ENCODE measurements around the gene ELP4.

The ELP4 gene

DNA sequence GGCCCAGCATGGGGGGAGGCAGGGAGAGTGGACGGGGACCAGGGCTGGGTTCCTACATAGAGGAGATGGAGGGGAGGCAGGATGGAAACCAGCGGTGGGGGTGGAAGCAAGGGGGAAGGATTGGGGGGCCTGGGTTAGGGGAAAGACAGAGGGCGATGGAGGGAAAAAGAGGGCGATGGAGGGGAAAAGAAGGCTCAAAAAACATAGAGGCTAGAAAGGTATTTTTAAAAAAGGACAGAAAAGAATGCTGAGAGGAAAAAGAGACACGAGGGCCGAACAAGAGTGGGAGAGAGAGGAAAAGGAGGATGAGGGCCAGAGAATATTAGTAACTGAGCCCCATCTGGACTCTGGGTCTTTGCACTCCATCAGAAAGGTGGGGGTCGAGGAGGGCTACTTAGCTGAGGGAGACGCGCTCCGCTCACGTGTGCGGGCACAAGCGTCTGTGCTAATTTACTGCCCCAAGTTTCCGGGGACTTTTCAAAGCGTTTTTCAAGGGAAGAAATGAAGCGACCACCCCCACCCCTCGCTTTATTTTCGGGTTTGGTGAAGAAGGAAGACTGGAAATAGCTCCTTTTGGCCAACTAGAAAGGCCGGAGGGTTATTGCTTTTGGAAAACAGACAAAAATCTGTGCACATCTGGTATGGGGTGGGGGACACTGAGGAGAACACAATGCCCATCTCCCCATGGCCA is 287.1 kb downstream of the ELP4 start:
- TF ChIP-seq ZNF248 (tag by site-specific recombination; IDR thresholded peaks at IDR 0.05) = no peak
- no peak for TF ChIP-seq ZIC2 (tag by site-specific recombination; IDR thresholded peaks at IDR 0.05)
- TF ChIP-seq ZNF2 (tag by site-specific recombination; IDR thresholded peaks at IDR 0.05) = no peak
- ChIA-PET CTCF (interaction anchor here (0.5 kb wide), 1 partner anchor 89 kb away, joined by 3 read pairs; no protein-coding TSS in a partner anchor), POLR2A (interaction anchor here (0.6 kb wide), 1 partner anchor 11 kb away, joined by 5 read pairs; no protein-coding TSS in a partner anchor)
- Histone ChIP-seq H3K36me3 (ENCODE audit: control insufficient read depth in 2 of 2, insufficient read depth in 1 of 2, low read length in 2 of 2) (peaks cover 9 to 87% of the 10 kb centered on the region in 2 experiments), H3K4me3 (ENCODE audit: low read depth, low read length) (no peak overlapping the region), H3K9me3 (ENCODE audit: control insufficient read depth, insufficient read depth, low read depth, low read length) (no peaks in the 10 kb centered on the region), H3K27ac (ENCODE audit: extremely low read depth, low read depth, low read length) (no peak overlapping the region), H3K4me1 (ENCODE audit: control insufficient read depth, insufficient read depth, low read length) (no peaks in the 10 kb centered on the region)

DNA sequence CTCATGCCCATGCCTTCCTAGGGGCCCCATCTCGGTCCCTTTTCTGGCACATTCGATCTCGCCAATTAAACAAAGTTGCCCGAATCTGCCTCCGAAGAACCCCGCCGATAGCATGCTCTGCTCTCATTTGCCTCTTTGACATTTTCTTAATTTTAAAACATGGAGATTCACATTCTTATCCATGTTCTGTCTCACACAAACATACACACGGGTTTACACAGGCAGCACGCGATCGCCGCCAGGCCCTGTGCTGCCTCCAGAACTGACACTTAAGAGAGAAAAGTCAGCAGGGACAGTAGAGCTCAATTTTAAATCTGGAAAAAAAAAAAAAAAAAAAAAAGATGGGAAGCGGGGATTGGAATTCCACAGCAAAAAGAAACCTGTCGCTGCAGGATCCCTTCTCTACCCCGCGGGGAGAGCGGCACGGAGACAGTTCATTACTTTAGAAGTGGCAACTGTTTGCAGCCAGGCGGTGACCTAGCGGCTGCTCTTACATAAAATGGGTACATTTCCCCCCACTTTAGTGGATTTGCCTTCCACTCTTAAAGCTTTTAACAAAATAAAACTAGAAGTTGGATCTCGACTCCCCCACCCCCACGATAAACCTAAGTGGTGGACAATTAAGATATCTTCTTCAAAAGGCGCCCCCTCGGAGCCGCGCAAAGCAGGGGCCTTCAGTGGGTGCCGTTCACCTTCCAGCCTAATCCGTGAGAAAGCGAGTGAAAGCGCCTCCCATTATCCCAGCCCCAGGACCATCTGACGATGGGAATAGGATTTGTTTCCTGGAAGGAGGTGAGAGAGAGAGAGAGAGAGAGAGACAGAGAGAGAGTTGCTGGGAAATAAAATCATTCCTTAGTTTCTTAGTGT is 287.9 kb downstream of the ELP4 start:
- CTCF ChIA-PET = no interaction called here
- no peak overlapping the region for H3K4me3 ChIP-seq (ENCODE audit: low read depth, low read length)

DNA sequence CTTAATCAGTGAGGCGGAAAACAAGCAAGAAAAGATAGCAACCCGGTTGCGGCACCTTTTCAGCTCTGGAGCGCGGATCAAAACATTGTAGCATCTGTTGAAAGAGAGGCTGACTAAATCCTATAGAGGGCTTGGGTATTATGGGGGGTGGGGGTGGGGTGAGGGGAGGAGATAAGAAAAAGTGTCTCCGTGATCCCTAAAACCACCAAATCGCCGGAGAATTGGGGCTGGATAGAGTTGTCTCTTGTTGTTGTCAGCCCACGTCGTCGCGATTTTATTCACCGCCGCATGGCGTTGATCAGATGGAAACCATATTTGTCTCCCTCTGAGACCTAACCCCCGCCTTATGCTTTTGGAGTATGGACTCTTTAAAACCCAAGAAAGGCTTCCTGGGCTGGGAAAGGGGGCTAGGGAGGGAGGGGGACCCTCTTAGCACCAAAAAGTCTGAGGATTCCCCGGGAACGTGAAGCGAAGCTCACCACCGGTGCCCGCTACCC is 288.5 kb downstream of the ELP4 start:
- H3K36me3 ChIP-seq (ENCODE audit: control insufficient read depth in 2 of 2, insufficient read depth in 1 of 2, low read length in 2 of 2) = peaks cover 9 to 79% of the 10 kb centered on the region in 2 experiments
- H3K9me3 ChIP-seq (ENCODE audit: control insufficient read depth, insufficient read depth, low read depth, low read length) = no peaks in the 10 kb centered on the region
- no peaks in the 10 kb centered on the region for H3K4me1 ChIP-seq (ENCODE audit: control insufficient read depth, insufficient read depth, low read length)
- no peak overlapping the region for H3K27ac ChIP-seq (ENCODE audit: extremely low read depth, low read depth, low read length)
- CTCF ChIA-PET = interaction anchor here (0.6 to 1.4 kb wide), 2 partner anchors 10 to 306 kb away, joined by 3 read pairs; no protein-coding TSS in a partner anchor
- no peak overlapping the region for H3K4me3 ChIP-seq (ENCODE audit: low read depth, low read length)
- no peak for TF ChIP-seq ZNF23 (tag by site-specific recombination; IDR thresholded peaks at IDR 0.05; ENCODE audit: borderline replicate concordance)
- TF ChIP-seq ZNF24 (tag by site-specific recombination; IDR thresholded peaks at IDR 0.05) = no peak
- TF ChIP-seq, protein P1, sequence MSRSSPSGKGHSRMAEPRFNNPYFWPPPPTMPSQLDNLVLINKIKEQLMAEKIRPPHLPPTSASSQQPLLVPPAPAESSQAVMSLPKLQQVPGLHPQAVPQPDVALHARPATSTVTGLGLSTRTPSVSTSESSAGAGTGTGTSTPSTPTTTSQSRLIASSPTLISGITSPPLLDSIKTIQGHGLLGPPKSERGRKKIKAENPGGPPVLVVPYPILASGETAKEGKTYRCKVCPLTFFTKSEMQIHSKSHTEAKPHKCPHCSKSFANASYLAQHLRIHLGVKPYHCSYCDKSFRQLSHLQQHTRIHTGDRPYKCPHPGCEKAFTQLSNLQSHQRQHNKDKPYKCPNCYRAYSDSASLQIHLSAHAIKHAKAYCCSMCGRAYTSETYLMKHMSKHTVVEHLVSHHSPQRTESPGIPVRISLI (tag by site-specific recombination; IDR thresholded peaks at IDR 0.05) = no peak
- TF ChIP-seq ZNF138 (tag by site-specific recombination; IDR thresholded peaks at IDR 0.05; ENCODE audit: borderline replicate concordance) = no peak
- TF ChIP-seq, protein P2, sequence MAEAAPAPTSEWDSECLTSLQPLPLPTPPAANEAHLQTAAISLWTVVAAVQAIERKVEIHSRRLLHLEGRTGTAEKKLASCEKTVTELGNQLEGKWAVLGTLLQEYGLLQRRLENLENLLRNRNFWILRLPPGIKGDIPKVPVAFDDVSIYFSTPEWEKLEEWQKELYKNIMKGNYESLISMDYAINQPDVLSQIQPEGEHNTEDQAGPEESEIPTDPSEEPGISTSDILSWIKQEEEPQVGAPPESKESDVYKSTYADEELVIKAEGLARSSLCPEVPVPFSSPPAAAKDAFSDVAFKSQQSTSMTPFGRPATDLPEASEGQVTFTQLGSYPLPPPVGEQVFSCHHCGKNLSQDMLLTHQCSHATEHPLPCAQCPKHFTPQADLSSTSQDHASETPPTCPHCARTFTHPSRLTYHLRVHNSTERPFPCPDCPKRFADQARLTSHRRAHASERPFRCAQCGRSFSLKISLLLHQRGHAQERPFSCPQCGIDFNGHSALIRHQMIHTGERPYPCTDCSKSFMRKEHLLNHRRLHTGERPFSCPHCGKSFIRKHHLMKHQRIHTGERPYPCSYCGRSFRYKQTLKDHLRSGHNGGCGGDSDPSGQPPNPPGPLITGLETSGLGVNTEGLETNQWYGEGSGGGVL (tag by site-specific recombination; IDR thresholded peaks at IDR 0.05) = no peak
- no peak for TF ChIP-seq ZNF274 (IDR thresholded peaks at IDR 0.05; ENCODE audit: low read length)
- no peak for TF ChIP-seq ZNF274 (tag by site-specific recombination; IDR thresholded peaks at IDR 0.05; ENCODE audit: borderline replicate concordance)
- TF ChIP-seq, protein P3, sequence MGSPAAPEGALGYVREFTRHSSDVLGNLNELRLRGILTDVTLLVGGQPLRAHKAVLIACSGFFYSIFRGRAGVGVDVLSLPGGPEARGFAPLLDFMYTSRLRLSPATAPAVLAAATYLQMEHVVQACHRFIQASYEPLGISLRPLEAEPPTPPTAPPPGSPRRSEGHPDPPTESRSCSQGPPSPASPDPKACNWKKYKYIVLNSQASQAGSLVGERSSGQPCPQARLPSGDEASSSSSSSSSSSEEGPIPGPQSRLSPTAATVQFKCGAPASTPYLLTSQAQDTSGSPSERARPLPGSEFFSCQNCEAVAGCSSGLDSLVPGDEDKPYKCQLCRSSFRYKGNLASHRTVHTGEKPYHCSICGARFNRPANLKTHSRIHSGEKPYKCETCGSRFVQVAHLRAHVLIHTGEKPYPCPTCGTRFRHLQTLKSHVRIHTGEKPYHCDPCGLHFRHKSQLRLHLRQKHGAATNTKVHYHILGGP (tag by site-specific recombination; IDR thresholded peaks at IDR 0.05) = no peak
- no peak for TF ChIP-seq KLF1 (tag by site-specific recombination; IDR thresholded peaks at IDR 0.05)
- TF ChIP-seq, protein P4, sequence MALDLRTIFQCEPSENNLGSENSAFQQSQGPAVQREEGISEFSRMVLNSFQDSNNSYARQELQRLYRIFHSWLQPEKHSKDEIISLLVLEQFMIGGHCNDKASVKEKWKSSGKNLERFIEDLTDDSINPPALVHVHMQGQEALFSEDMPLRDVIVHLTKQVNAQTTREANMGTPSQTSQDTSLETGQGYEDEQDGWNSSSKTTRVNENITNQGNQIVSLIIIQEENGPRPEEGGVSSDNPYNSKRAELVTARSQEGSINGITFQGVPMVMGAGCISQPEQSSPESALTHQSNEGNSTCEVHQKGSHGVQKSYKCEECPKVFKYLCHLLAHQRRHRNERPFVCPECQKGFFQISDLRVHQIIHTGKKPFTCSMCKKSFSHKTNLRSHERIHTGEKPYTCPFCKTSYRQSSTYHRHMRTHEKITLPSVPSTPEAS (tag by site-specific recombination; IDR thresholded peaks at IDR 0.05) = no peak
- POLR2A ChIA-PET = no interaction called here

More for the DNA sequence above, 287.9 kb downstream of the ELP4 start:
- POLR2A ChIA-PET = interaction anchor here (0.6 kb wide), 1 partner anchor 12 kb away, joined by 5 read pairs; no protein-coding TSS in a partner anchor
- peaks cover 9 to 80% of the 10 kb centered on the region in 2 experiments for H3K36me3 ChIP-seq (ENCODE audit: control insufficient read depth in 2 of 2, insufficient read depth in 1 of 2, low read length in 2 of 2)
- no peak overlapping the region for H3K27ac ChIP-seq (ENCODE audit: extremely low read depth, low read depth, low read length)
- no peaks in the 10 kb centered on the region for H3K4me1 ChIP-seq (ENCODE audit: control insufficient read depth, insufficient read depth, low read length)
- no peaks in the 10 kb centered on the region for H3K9me3 ChIP-seq (ENCODE audit: control insufficient read depth, insufficient read depth, low read depth, low read length)
- TF ChIP-seq ZNF510 (tag by site-specific recombination; IDR thresholded peaks at IDR 0.05; ENCODE audit: insufficient replicate concordance) (no peak), ZNF792 (tag by site-specific recombination; IDR thresholded peaks at IDR 0.05) (no peak), ZEB2 (tag by site-specific recombination; IDR thresholded peaks at IDR 0.05) (no peak), ZNF596 (tag by site-specific recombination; IDR thresholded peaks at IDR 0.05) (peak; percentile 52; the same call in 1 of the 2 replicates), ZNF623 (tag by site-specific recombination; IDR thresholded peaks at IDR 0.05) (no peak), ZNF843 (tag by site-specific recombination; IDR thresholded peaks at IDR 0.05) (no peak)
- TF ChIP-seq, protein P5, sequence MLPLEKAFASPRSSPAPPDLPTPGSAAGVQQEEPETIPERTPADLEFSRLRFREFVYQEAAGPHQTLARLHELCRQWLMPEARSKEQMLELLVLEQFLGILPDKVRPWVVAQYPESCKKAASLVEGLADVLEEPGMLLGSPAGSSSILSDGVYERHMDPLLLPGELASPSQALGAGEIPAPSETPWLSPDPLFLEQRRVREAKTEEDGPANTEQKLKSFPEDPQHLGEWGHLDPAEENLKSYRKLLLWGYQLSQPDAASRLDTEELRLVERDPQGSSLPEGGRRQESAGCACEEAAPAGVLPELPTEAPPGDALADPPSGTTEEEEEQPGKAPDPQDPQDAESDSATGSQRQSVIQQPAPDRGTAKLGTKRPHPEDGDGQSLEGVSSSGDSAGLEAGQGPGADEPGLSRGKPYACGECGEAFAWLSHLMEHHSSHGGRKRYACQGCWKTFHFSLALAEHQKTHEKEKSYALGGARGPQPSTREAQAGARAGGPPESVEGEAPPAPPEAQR (tag by site-specific recombination; IDR thresholded peaks at IDR 0.05) = no peak
- TF ChIP-seq, protein P6, sequence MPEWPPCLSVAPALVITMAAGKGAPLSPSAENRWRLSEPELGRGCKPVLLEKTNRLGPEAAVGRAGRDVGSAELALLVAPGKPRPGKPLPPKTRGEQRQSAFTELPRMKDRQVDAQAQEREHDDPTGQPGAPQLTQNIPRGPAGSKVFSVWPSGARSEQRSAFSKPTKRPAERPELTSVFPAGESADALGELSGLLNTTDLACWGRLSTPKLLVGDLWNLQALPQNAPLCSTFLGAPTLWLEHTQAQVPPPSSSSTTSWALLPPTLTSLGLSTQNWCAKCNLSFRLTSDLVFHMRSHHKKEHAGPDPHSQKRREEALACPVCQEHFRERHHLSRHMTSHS (tag by site-specific recombination; IDR thresholded peaks at IDR 0.05) = no peak

Data from HEK293 (cell line).